Measurements from ENCODE around the gene PRPF19.

- TF ChIP-seq MXI1 (IDR thresholded peaks at IDR 0.05; ENCODE audit: low read depth, low read length) = no peak
- TF ChIP-seq MAX (IDR thresholded peaks at IDR 0.05; ENCODE audit: low read depth) = no peak
- no peak for TF ChIP-seq CHD2 (IDR thresholded peaks at IDR 0.05; ENCODE audit: low read length, partially characterized antibody)
- TF ChIP-seq PBX3 (IDR thresholded peaks at IDR 0.05) = no peak
- TF ChIP-seq CTCF (IDR thresholded peaks at IDR 0.05) = no peak
These were observed 33.3 kb downstream of the PRPF19 start for GRCh38 chr11:60872961-60873524.
